ENCODE measurements around the gene MMP12.
"Not testable (repeated sequence)": the region's sequence is repeated elsewhere in the genome, so short reads cannot be mapped to it uniquely, and the experiment has no call there.

The MMP12 gene

DNA sequence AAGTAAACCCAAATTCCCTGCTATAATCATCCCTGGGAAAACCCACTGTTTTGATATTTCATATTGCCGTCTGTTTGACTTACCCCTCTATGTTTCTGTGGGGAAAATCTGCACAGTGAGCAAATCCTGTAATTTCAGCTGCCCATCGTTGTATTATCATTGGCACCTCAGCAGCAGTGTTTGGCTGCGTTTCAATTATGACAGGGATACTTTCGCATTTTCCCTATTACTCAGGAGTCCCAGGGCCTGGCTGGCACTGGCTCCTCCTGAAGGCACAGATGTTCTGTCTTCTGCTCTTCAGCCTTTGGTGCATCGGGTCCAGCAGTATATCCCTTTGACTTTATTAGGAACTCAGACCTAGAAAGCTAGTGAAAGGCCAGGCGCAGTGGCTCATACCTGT is 12.2 kb upstream of the MMP12 start:
- Histone ChIP-seq H3K27ac (ENCODE audit: low read length) (no peak overlapping the region), H3K4me1 (ENCODE audit: control insufficient read depth in 1 of 2, insufficient read depth in 2 of 2, low read length in 2 of 2) (no peaks in the 10 kb centered on the region), H3K9me3 (ENCODE audit: control insufficient read depth in 1 of 2, low read length in 2 of 2) (no peaks in the 10 kb centered on the region), H3K4me3 (ENCODE audit: low read depth in 1 of 2, low read length in 2 of 2) (no peak overlapping the region), H3K27me3 (ENCODE audit: low read depth, low read length) (no peaks in the 10 kb centered on the region), H3K36me3 (ENCODE audit: control insufficient read depth in 1 of 2, insufficient read depth in 2 of 2, low read length in 2 of 2) (no peaks in the 10 kb centered on the region)

DNA sequence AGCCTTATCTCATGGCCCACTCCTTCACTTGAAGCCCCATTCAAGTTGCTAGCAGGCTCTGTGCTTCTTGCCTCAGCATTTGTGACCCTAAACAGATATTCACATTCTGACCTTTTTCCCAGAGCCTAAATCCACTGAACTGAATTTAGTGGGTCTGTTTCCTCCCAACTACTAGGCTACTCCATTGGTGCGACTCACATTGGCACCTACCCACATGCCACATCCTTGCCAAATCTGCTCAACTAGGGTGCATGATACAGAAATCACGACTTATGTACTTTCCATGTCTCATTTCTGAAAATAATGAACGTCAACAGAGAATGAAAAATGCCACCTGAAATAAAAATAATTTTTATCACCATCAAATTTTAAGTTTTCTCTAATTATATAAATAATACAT is 8.4 kb upstream of the MMP12 start:
- no peaks in the 10 kb centered on the region for H3K36me3 ChIP-seq (ENCODE audit: control insufficient read depth in 1 of 2, insufficient read depth in 2 of 2, low read length in 2 of 2)
- no peaks in the 10 kb centered on the region for H3K9me3 ChIP-seq (ENCODE audit: control insufficient read depth in 1 of 2, low read length in 2 of 2)
- H3K4me1 ChIP-seq (ENCODE audit: control insufficient read depth in 1 of 2, insufficient read depth in 2 of 2, low read length in 2 of 2) = no peaks in the 10 kb centered on the region
- peak overlapping the region; percentile 27 for H3K27ac ChIP-seq (ENCODE audit: low read length)
- H3K4me3 ChIP-seq (ENCODE audit: low read depth in 1 of 2, low read length in 2 of 2) = no peak overlapping the region
- no peaks in the 10 kb centered on the region for H3K27me3 ChIP-seq (ENCODE audit: low read depth, low read length)

DNA sequence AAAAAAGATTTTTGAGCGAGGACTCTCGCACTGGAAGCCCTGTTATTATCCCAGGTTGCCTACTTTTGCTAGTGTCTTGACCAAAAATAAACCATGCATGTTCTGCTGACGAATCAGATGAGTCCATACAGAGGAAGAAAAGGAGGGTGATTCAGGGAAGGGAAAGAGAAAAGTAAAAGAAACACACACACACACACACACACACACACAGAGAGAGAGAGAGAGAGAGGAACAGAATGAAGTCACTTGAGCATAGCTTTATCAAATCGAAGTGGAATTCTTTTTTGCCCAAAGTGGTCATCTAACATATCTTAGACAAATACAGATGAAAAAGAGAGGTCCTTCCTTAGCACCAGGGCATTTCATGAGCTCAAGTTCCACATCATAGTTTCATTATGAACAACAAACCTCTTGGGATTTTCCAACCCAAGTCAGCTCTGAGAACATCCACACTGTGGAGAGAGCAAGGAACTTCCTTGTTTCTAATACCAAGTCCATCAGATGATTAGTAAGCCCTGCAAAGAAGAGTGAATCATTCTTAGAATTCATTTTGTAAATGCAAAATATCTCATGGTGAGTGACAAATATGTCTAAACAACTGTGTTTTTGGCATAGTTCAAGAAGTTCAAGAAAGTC is 7.7 kb upstream of the MMP12 start:
- Histone ChIP-seq H3K4me1 (ENCODE audit: control insufficient read depth in 1 of 2, insufficient read depth in 2 of 2, low read length in 2 of 2) (no peaks in the 10 kb centered on the region), H3K36me3 (ENCODE audit: control insufficient read depth in 1 of 2, insufficient read depth in 2 of 2, low read length in 2 of 2) (no peaks in the 10 kb centered on the region), H3K4me3 (ENCODE audit: low read depth in 1 of 2, low read length in 2 of 2) (no peak overlapping the region), H3K27me3 (ENCODE audit: low read depth, low read length) (no peaks in the 10 kb centered on the region), H3K27ac (ENCODE audit: low read length) (no peak overlapping the region), H3K9me3 (ENCODE audit: control insufficient read depth in 1 of 2, low read length in 2 of 2) (no peaks in the 10 kb centered on the region)

DNA sequence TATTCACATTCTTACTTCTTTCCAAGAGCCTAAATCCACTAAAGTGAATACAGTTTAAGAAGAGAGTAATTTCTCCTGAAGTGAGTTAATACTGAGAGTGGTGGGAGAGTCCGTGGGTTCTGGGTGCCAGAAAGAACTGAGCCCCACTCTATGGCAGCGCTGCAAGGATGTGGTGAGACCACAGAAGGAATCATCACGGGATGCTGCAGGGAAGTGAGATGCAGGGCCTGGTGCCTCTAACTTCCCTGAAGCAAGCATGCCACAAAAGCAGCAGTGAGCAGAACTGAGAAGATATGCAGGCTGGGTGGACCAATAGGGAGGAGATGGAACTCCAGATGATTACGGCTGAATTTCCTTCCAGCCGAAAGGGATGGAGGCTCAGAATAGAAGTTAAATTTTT is 5.0 kb upstream of the MMP12 start:
- Histone ChIP-seq H3K9me3 (ENCODE audit: control insufficient read depth in 1 of 2, low read length in 2 of 2) (no peaks in the 10 kb centered on the region), H3K4me3 (ENCODE audit: low read depth in 1 of 2, low read length in 2 of 2) (no peak overlapping the region), H3K27ac (ENCODE audit: low read length) (no peak overlapping the region), H3K36me3 (ENCODE audit: control insufficient read depth in 1 of 2, insufficient read depth in 2 of 2, low read length in 2 of 2) (no peaks in the 10 kb centered on the region), H3K27me3 (ENCODE audit: low read depth, low read length) (no peaks in the 10 kb centered on the region), H3K4me1 (ENCODE audit: control insufficient read depth in 1 of 2, insufficient read depth in 2 of 2, low read length in 2 of 2) (no peaks in the 10 kb centered on the region)

DNA sequence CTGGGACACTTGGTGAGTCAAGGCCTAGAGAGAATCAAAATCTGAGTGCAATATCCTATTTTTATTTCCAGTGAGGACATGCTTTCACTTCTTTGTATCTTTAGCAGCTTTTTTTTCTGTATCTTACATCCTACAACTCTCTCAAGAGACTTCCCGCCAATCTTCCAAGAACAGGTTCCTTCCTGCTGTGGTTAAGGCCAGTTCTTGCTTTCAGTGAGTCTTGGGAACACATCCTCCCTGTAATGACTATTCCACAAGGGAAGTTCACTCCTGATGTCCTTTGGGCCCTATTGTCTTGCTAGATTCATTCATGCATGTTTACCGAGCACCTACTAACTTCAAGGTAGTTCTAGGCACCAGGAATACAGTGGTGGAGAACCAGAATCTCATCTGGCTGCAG is 3.8 kb upstream of the MMP12 start:
- Histone ChIP-seq H3K9me3 (ENCODE audit: control insufficient read depth in 1 of 2, low read length in 2 of 2) (no peaks in the 10 kb centered on the region), H3K4me1 (ENCODE audit: control insufficient read depth in 1 of 2, insufficient read depth in 2 of 2, low read length in 2 of 2) (no peaks in the 10 kb centered on the region), H3K27me3 (ENCODE audit: low read depth, low read length) (no peaks in the 10 kb centered on the region), H3K4me3 (ENCODE audit: low read depth in 1 of 2, low read length in 2 of 2) (no peak overlapping the region), H3K36me3 (ENCODE audit: control insufficient read depth in 1 of 2, insufficient read depth in 2 of 2, low read length in 2 of 2) (no peaks in the 10 kb centered on the region), H3K27ac (ENCODE audit: low read length) (no peak overlapping the region)

DNA sequence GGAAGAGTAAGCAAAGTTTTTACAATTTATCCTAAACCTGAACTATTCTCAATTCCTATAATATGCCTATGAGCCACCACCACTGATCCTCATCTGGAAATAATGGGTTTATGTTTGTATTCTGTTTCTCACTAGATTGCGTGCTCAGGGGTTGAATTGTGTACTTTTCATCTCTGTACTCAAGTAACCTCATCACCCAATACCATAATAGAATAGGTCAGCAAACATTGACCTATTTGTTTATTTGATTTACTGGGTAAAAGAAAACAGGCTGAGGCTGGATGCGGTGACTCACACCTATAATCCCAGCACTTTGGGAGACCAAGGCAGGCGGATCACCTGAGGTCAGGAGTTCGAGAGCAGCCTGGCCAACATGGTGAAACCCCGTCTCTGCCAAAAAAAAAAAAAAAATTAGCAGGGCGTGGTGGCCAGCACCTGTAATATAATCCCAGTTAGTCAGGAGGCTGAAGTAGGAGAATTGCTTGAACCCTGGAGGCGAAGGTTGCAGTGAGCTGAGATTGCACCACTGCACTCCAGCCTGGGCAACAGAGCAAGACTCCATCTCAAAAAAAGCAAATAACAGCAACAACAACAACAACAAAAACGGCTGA is 5.3 kb downstream of the MMP12 start:
- not testable (repeated sequence) for H3K27ac ChIP-seq (ENCODE audit: low read length); H3K4me3 ChIP-seq (ENCODE audit: low read depth in 1 of 2, low read length in 2 of 2); H3K9me3 ChIP-seq (ENCODE audit: control insufficient read depth in 1 of 2, low read length in 2 of 2); H3K36me3 ChIP-seq (ENCODE audit: control insufficient read depth in 1 of 2, insufficient read depth in 2 of 2, low read length in 2 of 2); H3K27me3 ChIP-seq (ENCODE audit: low read depth, low read length); H3K4me1 ChIP-seq (ENCODE audit: control insufficient read depth in 1 of 2, insufficient read depth in 2 of 2, low read length in 2 of 2)

DNA sequence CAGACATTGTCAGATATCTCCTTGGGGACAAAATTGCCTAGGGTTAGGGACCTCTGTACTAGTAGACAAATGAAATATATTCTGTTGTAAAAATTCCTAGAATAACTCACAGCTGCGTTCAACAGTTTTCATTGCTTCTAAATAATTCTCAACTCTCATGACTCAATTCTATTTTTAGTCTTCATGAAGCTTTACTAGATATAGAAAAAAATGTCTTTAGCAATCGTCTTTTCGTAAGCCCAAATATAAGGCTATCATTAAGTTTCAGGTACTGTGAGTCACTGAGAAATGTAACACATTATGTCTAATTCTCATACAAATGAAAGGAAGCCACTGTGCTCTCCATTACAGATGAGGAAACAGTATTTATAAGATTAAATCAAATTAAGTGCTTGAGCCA is 6.4 kb downstream of the MMP12 start:
- no peaks in the 10 kb centered on the region for H3K36me3 ChIP-seq (ENCODE audit: control insufficient read depth in 1 of 2, insufficient read depth in 2 of 2, low read length in 2 of 2)
- H3K27me3 ChIP-seq (ENCODE audit: low read depth, low read length) = no peaks in the 10 kb centered on the region
- H3K9me3 ChIP-seq (ENCODE audit: control insufficient read depth in 1 of 2, low read length in 2 of 2) = no peaks in the 10 kb centered on the region
- no peak overlapping the region for H3K27ac ChIP-seq (ENCODE audit: low read length)
- peaks cover 0 to 5% of the 10 kb centered on the region in 2 donors for H3K4me1 ChIP-seq (ENCODE audit: control insufficient read depth in 1 of 2, insufficient read depth in 2 of 2, low read length in 2 of 2)
- no peak overlapping the region for H3K4me3 ChIP-seq (ENCODE audit: low read depth in 1 of 2, low read length in 2 of 2)

DNA sequence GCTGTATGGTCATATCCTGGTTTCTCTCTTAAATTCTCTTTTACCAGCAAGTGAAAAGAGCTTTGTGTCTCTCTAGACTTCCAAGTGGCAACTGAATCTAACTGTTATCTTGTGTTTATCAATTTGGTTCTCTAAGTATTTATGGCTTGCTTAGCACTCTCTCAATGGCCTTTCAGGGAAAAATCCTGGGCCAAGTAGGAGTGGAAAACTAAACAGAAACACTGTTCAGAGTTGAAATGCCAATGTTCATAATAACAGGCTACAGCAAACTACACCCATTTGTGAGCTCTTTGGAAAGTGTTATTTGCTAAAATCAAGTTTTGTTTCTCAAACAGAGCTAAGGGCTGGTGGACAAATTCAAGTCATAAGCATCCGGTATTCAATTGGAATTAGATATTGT is 10.1 kb downstream of the MMP12 start:
- Histone ChIP-seq H3K9me3 (ENCODE audit: control insufficient read depth in 1 of 2, low read length in 2 of 2) (no peaks in the 10 kb centered on the region), H3K4me1 (ENCODE audit: control insufficient read depth in 1 of 2, insufficient read depth in 2 of 2, low read length in 2 of 2) (peaks cover 0 to 5% of the 10 kb centered on the region in 2 donors), H3K27me3 (ENCODE audit: low read depth, low read length) (no peaks in the 10 kb centered on the region), H3K4me3 (ENCODE audit: low read depth in 1 of 2, low read length in 2 of 2) (no peak overlapping the region), H3K27ac (ENCODE audit: low read length) (peak overlapping the region; percentile 20), H3K36me3 (ENCODE audit: control insufficient read depth in 1 of 2, insufficient read depth in 2 of 2, low read length in 2 of 2) (no peaks in the 10 kb centered on the region)

DNA sequence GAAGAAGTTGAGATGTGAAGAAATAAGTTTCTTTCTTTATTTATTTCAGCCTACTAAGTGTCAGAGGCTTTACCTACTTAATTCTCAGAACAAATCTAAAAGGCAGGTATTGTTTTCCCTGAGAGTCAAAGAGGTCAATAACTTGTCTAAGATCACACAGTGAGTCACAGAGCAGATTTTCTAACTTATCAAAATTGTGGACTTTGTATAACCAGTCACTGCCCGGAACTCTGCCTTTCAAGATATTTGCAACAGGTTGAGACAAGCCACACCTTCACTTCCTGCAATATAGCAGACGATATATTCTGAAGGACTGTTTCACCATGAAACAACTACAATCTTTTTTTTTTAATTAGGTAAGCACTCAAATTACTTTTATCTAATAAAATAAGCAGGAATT is 20.8 kb downstream of the MMP12 start:
- no peaks in the 10 kb centered on the region for H3K36me3 ChIP-seq (ENCODE audit: control insufficient read depth in 1 of 2, insufficient read depth in 2 of 2, low read length in 2 of 2)
- H3K4me3 ChIP-seq (ENCODE audit: low read depth in 1 of 2, low read length in 2 of 2) = no peak overlapping the region
- H3K9me3 ChIP-seq (ENCODE audit: control insufficient read depth in 1 of 2, low read length in 2 of 2) = no peaks in the 10 kb centered on the region
- no peaks in the 10 kb centered on the region for H3K27me3 ChIP-seq (ENCODE audit: low read depth, low read length)
- no peak overlapping the region for H3K27ac ChIP-seq (ENCODE audit: low read length)
- no peaks in the 10 kb centered on the region for H3K4me1 ChIP-seq (ENCODE audit: control insufficient read depth in 1 of 2, insufficient read depth in 2 of 2, low read length in 2 of 2)

DNA sequence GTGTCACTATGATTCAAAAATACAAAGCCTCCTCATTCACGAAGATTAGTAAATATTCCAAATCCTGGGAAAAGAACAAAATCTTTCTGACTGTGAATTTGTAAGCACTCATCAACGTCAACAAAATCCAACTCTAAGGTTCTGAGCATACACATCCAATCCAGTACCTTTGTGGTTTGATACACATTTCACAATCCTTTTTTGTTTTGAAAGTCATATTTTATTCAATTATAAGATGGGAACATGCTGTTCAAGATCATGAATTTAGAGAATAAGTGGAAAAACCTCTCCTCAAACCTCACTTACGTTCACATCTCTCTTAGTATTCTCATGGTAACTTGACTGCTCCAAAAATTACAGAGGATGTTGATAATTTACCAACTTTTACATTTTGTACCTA is 21.7 kb downstream of the MMP12 start:
- Histone ChIP-seq H3K36me3 (ENCODE audit: control insufficient read depth in 1 of 2, insufficient read depth in 2 of 2, low read length in 2 of 2) (no peaks in the 10 kb centered on the region), H3K9me3 (ENCODE audit: control insufficient read depth in 1 of 2, low read length in 2 of 2) (no peaks in the 10 kb centered on the region), H3K27me3 (ENCODE audit: low read depth, low read length) (no peaks in the 10 kb centered on the region), H3K4me3 (ENCODE audit: low read depth in 1 of 2, low read length in 2 of 2) (no peak overlapping the region), H3K4me1 (ENCODE audit: control insufficient read depth in 1 of 2, insufficient read depth in 2 of 2, low read length in 2 of 2) (no peaks in the 10 kb centered on the region), H3K27ac (ENCODE audit: low read length) (no peak overlapping the region)

DNA sequence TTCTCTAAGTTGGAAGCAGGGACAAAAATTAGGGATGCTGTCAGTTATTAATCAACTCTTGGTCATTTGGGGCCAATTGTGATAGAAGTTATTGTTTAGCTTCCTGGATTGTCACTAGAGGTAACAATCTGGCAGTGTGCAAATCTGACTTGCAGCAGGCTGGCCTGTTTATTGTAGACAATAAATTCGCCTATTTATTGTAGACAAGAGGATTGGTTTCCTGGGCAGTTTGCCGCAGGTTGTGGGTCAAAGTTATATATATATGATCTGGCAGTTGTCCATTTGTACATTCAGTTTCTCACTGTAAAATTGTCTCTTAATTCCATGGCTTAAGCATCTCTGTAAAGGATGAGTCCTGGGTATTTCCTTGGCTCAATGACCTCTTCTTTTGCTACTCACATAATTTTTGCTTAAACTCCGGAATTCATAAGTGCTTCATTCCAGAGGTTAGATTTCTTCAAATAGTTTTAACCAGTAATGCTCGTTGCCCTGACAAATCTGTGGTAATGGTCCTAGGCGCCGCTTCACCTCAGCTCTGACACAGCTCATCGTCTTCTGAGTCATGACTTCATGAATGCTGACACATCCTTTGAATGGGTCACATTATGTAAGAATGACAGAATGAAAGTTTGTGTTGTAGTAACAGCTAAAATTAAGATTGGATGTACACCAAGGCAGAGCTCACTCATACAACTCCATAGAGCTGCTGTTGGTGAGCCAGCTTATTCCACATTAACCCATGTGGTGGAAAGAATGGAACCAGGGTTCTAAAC is 23.6 kb downstream of the MMP12 start:
- H3K27ac ChIP-seq (ENCODE audit: low read length) = no peak overlapping the region
- no peak overlapping the region for H3K4me3 ChIP-seq (ENCODE audit: low read depth in 1 of 2, low read length in 2 of 2)

More for the DNA sequence above, 23.6 kb downstream of the MMP12 start:
- Histone ChIP-seq H3K4me1 (ENCODE audit: control insufficient read depth in 1 of 2, insufficient read depth in 2 of 2, low read length in 2 of 2) (no peaks in the 10 kb centered on the region), H3K27me3 (ENCODE audit: low read depth, low read length) (no peaks in the 10 kb centered on the region), H3K9me3 (ENCODE audit: control insufficient read depth in 1 of 2, low read length in 2 of 2) (no peaks in the 10 kb centered on the region), H3K36me3 (ENCODE audit: control insufficient read depth in 1 of 2, insufficient read depth in 2 of 2, low read length in 2 of 2) (no peaks in the 10 kb centered on the region)
